PFSK-1 (cell line): ENCODE measurements around the gene SIGLEC11.

Experiments used
- FOXP2 ChIP-seq: optimal IDR thresholded peaks from 2 replicates; pipeline ENCODE3; 2011; ENCODE audit warnings: borderline replicate concordance, control low read depth, inconsistent platforms; ENCODE audit not compliant: insufficient read depth; ENCODE audit errors: extremely low read length, extremely low read depth
- POLR2AphosphoS5 ChIP-seq: IDR thresholded peaks from 2 replicates; pipeline ENCODE4 v1.6.1; 2012; ENCODE audit warnings: low read depth, mild to moderate bottlenecking, control low read depth, low read length, moderate library complexity
- REST ChIP-seq, 2 experiments: IDR thresholded peaks; 2 replicates each; pipeline versions ENCODE4 v1.6.1 to v1.8.0; 2011 to 2012; ENCODE audit warnings: low read depth in 2 of 2, low read length in 2 of 2, control low read depth in 1 of 2, inconsistent platforms in 1 of 2, mild to moderate bottlenecking in 1 of 2, moderate library complexity in 1 of 2; ENCODE audit not compliant: insufficient read depth in 1 of 2
- SIN3A ChIP-seq: IDR thresholded peaks from 2 replicates; pipeline ENCODE4 v1.6.1; 2012; ENCODE audit warnings: mild to moderate bottlenecking, low read length, moderate library complexity, borderline replicate concordance; ENCODE audit not compliant: insufficient read depth
- TAF1 ChIP-seq: IDR thresholded peaks from 2 replicates; pipeline ENCODE4 v1.6.1; 2012; ENCODE audit warnings: low read length, control low read depth, borderline replicate concordance; ENCODE audit not compliant: insufficient read depth

Gene SIGLEC11

DNA sequence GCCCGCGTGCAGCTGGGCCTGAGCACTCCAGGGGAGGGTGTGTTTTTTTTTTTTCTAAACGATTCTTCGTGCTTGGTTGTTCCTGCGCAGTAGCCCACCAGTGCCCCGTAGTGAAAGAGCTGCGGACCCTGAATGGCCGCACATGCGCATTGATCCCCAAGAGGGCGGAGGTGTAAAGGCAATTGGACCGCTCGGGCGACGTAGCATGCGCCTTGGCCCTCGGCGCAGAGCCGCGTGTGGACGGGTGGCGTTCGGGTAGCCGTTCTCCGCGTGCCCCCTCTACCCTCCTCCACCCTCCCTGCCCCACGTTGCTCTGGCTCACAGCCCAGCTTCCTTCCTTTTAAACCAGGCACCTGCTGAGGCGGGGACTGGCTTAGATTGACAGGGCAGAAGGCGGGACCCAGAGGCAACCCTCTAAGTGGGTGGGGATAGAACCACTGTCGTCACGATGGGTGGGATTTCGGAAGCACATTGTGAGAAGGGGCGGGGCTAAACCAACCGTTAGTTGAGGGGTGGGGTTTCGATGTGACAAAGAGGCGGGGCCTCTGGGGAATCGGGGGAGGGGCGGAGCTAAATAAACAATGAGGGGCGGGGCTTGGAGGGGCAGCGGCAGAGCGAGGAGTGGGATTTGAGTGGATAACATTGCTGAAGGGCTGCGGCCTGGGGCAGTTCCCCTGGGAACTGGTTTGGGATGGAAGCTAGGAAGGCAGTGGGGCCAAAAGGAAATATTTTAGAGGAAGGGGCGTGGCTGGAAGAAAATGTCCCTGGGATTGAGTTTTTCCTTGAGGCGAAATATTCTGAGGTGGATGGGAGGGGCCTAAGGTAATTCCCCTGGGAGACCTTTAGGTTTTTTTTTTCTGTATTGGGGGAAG, 31.1 kb downstream of the SIGLEC11 start:
- peak; percentile 77; the same call in 1 of the 2 replicates for TF ChIP-seq POLR2AphosphoS5
- 0 out of 2 replicates have a peak, but pooled peaks have one; percentile 12 for TF ChIP-seq TAF1
- TF ChIP-seq FOXP2 = peak; percentile 67
- TF ChIP-seq SIN3A = peak; percentile 33; the same call in 1 of the 2 replicates
- TF ChIP-seq REST (IDR thresholded peaks at IDR 0.05; ENCODE audit: insufficient read depth in 1 of 2, low read depth in 2 of 2, low read length in 2 of 2) = no peak; a peak in 1 of 4 replicates

GRCh38 chr19:49929121-49929610, 31.8 kb downstream of the SIGLEC11 start, which contains the start of the genes ATF5 and NUP62:
ATF5 (plus strand) TSS chr19:49929205; CDS start chr19:49930851, 1,646 bp downstream.
NUP62 (minus strand) TSS chr19:49929504; CDS start chr19:49909807, 19,697 bp downstream.
- TF ChIP-seq TAF1 = peak; percentile 60; the same call in 1 of the 2 replicates
- TF ChIP-seq POLR2AphosphoS5 = peak; percentile 87; the same call in 1 of the 2 replicates
- TF ChIP-seq SIN3A = no peak; the same call in 1 of the 2 replicates
- no peak for TF ChIP-seq FOXP2
- no peak for TF ChIP-seq REST (IDR thresholded peaks at IDR 0.05; ENCODE audit: insufficient read depth in 1 of 2, low read depth in 2 of 2, low read length in 2 of 2)

- TF ChIP-seq SIN3A = no peak
- TF ChIP-seq POLR2AphosphoS5 = no peak
- no peak for TF ChIP-seq REST (IDR thresholded peaks at IDR 0.05; ENCODE audit: insufficient read depth in 1 of 2, low read depth in 2 of 2, low read length in 2 of 2)
- no peak for TF ChIP-seq TAF1
- TF ChIP-seq FOXP2 = no peak
Observed at GRCh38 chr19:49927526-49928264, 33.3 kb downstream of the SIGLEC11 start.

GRCh38 chr19:49926515-49926914, 34.5 kb downstream of the SIGLEC11 start:
- TF ChIP-seq TAF1 (no peak), SIN3A (no peak)

DNA sequence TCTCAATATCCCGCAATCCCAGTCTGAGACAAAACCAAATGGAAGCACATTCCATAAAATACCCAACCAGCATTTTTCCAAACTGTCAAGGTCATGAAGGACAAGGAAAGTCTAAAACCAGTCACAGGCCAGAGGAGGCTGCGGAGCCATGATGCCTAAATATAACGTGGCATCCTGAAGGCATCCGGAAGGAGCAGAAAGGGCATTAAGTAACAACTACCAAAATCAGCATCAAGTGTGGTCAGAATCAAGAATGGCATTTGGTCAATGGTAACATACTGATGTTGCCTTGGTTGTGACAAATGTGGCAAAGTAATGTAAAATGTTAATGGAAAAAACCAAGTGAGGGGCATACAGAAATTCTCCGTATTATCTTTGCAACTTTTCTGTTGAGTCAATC, 35.5 kb downstream of the SIGLEC11 start:
- TF ChIP-seq POLR2AphosphoS5 = no peak
- TF ChIP-seq REST (IDR thresholded peaks at IDR 0.05; ENCODE audit: insufficient read depth in 1 of 2, low read depth in 2 of 2, low read length in 2 of 2) = no peak
- TF ChIP-seq SIN3A = no peak
- no peak for TF ChIP-seq FOXP2
